Activated naive CD8-positive, alpha-beta T cell (primary cell): ENCODE results near the gene TIPARP.
"Not testable (repeated sequence)": the region's sequence is repeated elsewhere in the genome, so short reads cannot be mapped to it uniquely, and the experiment has no call there.

ENCODE experiments used
- H3K27ac Mint-ChIP-seq: one replicate; pipeline ENCODE4 v1.8.0; 2021; ENCODE audit warnings: mixed read lengths
- H3K27me3 Mint-ChIP-seq: one replicate; pipeline ENCODE4 v1.8.0; 2021; ENCODE audit warnings: mixed read lengths
- H3K36me3 Mint-ChIP-seq: one replicate; pipeline ENCODE4 v1.8.0; 2021; ENCODE audit warnings: mixed read lengths
- H3K4me1 Mint-ChIP-seq: one replicate; pipeline ENCODE4 v1.8.0; 2021; ENCODE audit warnings: low read depth, mixed read lengths
- H3K4me3 Mint-ChIP-seq: one replicate; pipeline ENCODE4 v1.8.0; 2021; ENCODE audit warnings: mild to moderate bottlenecking, mixed read lengths
- H3K9me3 Mint-ChIP-seq: one replicate; pipeline ENCODE4 v1.8.0; 2021; ENCODE audit warnings: low read depth, mixed read lengths

The TIPARP gene

GRCh38 chr3:156705761-156706616, 31.6 kb downstream of the TIPARP start:
- Mint-ChIP-seq H3K4me1 (peaks cover 3% of the 10 kb centered on the region), H3K27me3 (no peaks in the 10 kb centered on the region), H3K27ac (no peak overlapping the region), H3K9me3 (no peaks in the 10 kb centered on the region), H3K4me3 (no peak overlapping the region), H3K36me3 (peaks cover 15% of the 10 kb centered on the region)

DNA sequence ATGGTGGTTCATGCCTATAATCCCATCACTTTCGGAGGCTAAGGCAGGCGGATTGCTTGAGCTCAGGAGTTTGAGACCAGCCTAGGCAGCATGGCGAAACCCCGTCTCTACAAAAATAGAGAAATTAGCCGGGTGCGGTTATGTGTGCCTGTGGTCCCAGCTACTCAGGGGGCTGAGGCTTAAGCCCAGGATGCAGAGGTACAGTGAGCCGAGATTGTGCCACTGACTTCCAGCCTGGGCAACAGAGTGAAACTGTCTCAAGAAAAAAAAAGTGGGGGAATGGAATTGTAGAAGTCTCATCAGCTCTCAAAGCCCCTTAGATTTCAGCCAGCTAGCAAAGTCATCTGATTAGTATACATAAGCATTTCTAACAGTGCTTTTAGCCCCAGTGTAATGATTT, 33.2 kb downstream of the TIPARP start:
- no peak overlapping the region for H3K4me3 Mint-ChIP-seq
- peaks cover 5% of the 10 kb centered on the region for H3K4me1 Mint-ChIP-seq
- no peak overlapping the region for H3K27ac Mint-ChIP-seq
- peaks cover 16% of the 10 kb centered on the region for H3K36me3 Mint-ChIP-seq
- H3K9me3 Mint-ChIP-seq = no peaks in the 10 kb centered on the region
- no peaks in the 10 kb centered on the region for H3K27me3 Mint-ChIP-seq

- H3K9me3 Mint-ChIP-seq = no peaks in the 10 kb centered on the region
- H3K4me1 Mint-ChIP-seq = peaks cover 3% of the 10 kb centered on the region
- no peaks in the 10 kb centered on the region for H3K27me3 Mint-ChIP-seq
- H3K36me3 Mint-ChIP-seq = peaks cover 12% of the 10 kb centered on the region
- H3K27ac Mint-ChIP-seq = no peak overlapping the region
- H3K4me3 Mint-ChIP-seq = no peak overlapping the region
Measured at GRCh38 chr3:156710429-156710828, 36.0 kb downstream of the TIPARP start.

DNA sequence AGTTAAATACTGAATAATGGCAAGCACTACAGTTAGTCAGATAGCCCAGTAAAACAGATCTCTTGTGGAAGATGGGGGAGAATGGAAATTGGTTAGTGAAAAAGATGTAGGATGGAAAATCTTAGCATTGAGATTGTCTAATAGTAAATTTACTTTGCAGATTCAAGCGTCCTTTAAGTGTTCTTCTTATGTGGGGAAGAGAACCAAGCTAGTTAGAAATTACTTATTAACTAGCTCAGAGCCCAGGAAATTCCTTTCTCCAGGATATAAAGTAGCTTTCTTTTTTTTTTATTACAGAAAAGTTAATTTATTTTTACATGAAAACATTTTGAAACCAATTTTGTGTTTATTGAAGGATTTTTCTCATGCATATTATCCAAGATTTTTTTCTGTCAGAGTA, 36.7 kb downstream of the TIPARP start:
- no peak overlapping the region for H3K4me3 Mint-ChIP-seq
- H3K9me3 Mint-ChIP-seq = no peaks in the 10 kb centered on the region
- no peaks in the 10 kb centered on the region for H3K27me3 Mint-ChIP-seq
- H3K4me1 Mint-ChIP-seq = peaks cover 3% of the 10 kb centered on the region
- H3K36me3 Mint-ChIP-seq = peaks cover 12% of the 10 kb centered on the region
- H3K27ac Mint-ChIP-seq = no peak overlapping the region

GRCh38 chr3:156711944-156712343, 37.6 kb downstream of the TIPARP start:
- H3K4me3 Mint-ChIP-seq, H3K27me3 Mint-ChIP-seq, H3K4me1 Mint-ChIP-seq, H3K9me3 Mint-ChIP-seq, H3K27ac Mint-ChIP-seq: not testable (repeated sequence)
- H3K36me3 Mint-ChIP-seq = peaks cover 10% of the 10 kb centered on the region

DNA sequence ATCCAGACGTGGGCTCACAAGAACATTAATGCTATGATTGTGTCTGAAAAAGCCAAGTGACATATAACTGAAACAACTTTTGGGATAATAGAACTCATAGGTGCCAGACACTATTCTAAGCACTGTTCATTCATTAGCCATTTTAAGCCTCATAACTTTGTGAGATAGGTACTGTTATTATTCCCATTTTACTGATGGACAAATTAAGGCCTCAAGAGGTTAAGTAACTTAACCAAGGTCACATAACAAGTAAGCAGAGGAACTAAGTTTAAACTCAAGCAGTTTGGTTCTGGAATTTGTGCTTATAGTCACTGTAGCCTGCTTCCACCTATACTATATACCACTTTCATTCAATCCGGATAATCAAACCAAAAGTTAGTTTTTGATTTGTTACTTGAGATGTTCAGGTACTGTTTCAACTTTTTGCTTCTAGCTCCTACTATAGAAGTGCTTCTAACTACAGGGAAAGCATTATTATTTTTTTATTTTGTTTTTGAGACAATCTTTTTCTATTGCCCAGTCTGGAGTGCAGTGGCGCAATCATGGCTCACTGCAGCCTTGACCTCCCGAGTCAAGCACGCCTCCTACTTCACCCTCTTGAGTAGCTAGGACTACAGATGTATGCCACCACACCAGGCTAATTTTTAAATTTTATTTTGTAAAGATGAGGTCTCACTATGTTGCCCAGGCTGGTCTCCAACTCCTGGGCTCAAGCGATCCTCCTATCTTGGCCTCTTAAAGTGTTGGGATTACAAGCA, 41.9 kb downstream of the TIPARP start:
- no peaks in the 10 kb centered on the region for H3K4me1 Mint-ChIP-seq
- H3K4me3 Mint-ChIP-seq = no peak overlapping the region
- H3K27ac Mint-ChIP-seq = no peak overlapping the region
- no peaks in the 10 kb centered on the region for H3K9me3 Mint-ChIP-seq
- H3K36me3 Mint-ChIP-seq = peaks cover 8% of the 10 kb centered on the region
- H3K27me3 Mint-ChIP-seq = no peaks in the 10 kb centered on the region

- Mint-ChIP-seq H3K9me3 (no peaks in the 10 kb centered on the region), H3K4me1 (no peaks in the 10 kb centered on the region), H3K27me3 (no peaks in the 10 kb centered on the region), H3K36me3 (peaks cover 8% of the 10 kb centered on the region), H3K4me3 (no peak overlapping the region), H3K27ac (no peak overlapping the region)
Measured at GRCh38 chr3:156718622-156719306, 44.4 kb downstream of the TIPARP start.

GRCh38 chr3:156720826-156721225, 46.4 kb downstream of the TIPARP start:
- no peaks in the 10 kb centered on the region for H3K4me1 Mint-ChIP-seq
- H3K36me3 Mint-ChIP-seq = peaks cover 2% of the 10 kb centered on the region
- no peaks in the 10 kb centered on the region for H3K9me3 Mint-ChIP-seq
- H3K27ac Mint-ChIP-seq = no peak overlapping the region
- no peak overlapping the region for H3K4me3 Mint-ChIP-seq
- H3K27me3 Mint-ChIP-seq = no peaks in the 10 kb centered on the region

DNA sequence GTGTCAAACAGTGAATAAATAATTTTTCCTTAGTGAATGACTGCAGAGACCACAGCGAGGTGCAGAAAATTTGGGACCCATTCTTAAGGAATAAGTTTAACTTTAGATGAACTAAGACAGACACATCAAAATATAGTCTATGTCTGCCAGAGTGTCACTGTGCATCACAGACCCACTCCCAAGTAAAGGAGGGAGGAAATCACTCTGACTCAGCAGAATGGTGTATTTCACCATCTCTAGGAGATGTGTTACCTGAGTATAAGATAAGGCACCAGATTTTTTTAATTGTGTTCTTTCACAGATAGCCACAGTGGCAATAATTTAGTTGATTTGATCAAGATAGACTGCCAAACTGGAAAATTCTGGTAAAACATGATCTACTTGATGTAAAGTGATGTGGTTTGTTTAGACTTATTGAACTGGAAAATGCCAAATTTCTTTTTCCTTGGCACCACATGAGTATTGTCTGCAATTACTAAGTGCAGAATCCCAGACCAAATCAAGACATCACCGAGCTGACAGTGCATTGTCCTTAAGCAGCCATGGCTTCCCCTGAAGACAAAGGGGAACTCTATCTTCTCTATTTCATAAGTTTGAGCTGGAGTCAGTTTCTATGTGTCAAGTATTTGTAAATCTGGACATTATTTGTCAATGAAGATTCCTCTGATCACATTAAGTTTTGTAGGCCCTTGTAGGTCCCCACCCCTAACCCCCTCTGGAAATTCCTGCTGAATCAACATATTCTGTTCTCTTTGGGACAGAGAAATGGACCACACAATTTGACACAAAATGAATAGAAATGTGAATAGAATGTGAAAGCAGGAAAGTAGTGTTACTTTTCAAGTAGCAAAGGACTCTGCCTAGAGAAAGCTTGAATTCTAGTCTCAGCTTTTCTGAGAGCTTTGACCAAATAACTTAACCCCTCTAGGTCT, 47.6 kb downstream of the TIPARP start:
- Mint-ChIP-seq H3K36me3 (peaks cover 2% of the 10 kb centered on the region), H3K9me3 (no peaks in the 10 kb centered on the region), H3K4me3 (no peak overlapping the region), H3K27ac (no peak overlapping the region), H3K27me3 (no peaks in the 10 kb centered on the region), H3K4me1 (no peaks in the 10 kb centered on the region)

DNA sequence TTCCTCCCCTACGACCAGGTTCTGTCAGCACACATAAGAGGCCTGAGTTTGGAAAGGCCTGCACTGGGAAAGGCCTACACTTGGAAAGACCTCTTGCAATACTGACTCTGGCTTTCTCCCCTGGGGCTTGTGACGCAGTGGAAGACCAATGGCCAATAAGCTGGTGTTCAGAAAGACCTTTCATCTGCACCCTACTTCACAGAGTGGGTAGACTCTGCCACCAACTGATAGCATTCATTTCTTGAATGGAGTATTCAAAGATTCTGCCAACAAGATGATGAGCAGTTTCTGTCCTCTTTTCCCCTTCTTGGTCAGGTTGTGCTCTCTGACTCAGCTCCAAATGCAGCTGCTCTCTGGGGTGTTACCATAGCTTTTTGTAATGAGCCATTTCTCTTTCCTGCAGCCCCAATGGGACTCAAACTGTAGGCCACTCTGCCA, 48.8 kb downstream of the TIPARP start:
- Mint-ChIP-seq H3K36me3 (peaks cover 2% of the 10 kb centered on the region), H3K27me3 (no peaks in the 10 kb centered on the region), H3K4me1 (no peaks in the 10 kb centered on the region), H3K9me3 (no peaks in the 10 kb centered on the region), H3K4me3 (no peak overlapping the region), H3K27ac (peak overlapping the region; percentile 16)

DNA sequence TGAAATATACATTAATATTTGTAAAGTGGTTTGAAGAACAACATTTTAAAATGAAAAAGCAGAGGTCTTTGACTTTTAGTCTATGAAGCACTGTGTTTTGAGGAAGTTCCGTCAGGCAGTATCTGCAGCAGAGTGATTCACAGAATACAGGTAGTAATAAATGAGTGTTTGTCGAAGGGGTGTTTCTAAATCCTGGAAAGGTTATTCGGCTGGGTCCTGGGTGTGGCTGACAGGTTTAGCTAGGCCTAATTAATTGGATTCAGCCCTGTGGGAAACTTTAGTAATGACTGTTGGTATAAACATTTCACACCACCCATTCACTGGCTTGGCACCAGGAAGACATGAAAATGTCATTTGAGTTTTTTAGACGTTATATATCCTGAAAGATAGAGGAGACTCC, 51.3 kb downstream of the TIPARP start:
- no peaks in the 10 kb centered on the region for H3K9me3 Mint-ChIP-seq
- no peak overlapping the region for H3K4me3 Mint-ChIP-seq
- H3K27ac Mint-ChIP-seq = no peak overlapping the region
- peaks cover 2% of the 10 kb centered on the region for H3K36me3 Mint-ChIP-seq
- H3K27me3 Mint-ChIP-seq = no peaks in the 10 kb centered on the region
- no peaks in the 10 kb centered on the region for H3K4me1 Mint-ChIP-seq

- Mint-ChIP-seq H3K4me1 (no peaks in the 10 kb centered on the region), H3K27me3 (no peaks in the 10 kb centered on the region), H3K36me3 (peaks cover 2% of the 10 kb centered on the region), H3K9me3 (no peaks in the 10 kb centered on the region), H3K4me3 (no peak overlapping the region), H3K27ac (no peak overlapping the region)
Measured at GRCh38 chr3:156726456-156726855, 52.1 kb downstream of the TIPARP start.

GRCh38 chr3:156727519-156728205, 53.3 kb downstream of the TIPARP start:
- H3K36me3 Mint-ChIP-seq = peaks cover 2% of the 10 kb centered on the region

More at GRCh38 chr3:156727519-156728205, 53.3 kb downstream of the TIPARP start:
- Mint-ChIP-seq H3K9me3 (no peaks in the 10 kb centered on the region), H3K27ac (no peak overlapping the region), H3K4me1 (no peaks in the 10 kb centered on the region), H3K4me3 (no peak overlapping the region), H3K27me3 (no peaks in the 10 kb centered on the region)
